ENCODE results near the gene SUMO2. TPM values are rescaled to one million over a fixed set of nuclear protein-coding genes. Genes with fewer than 3 reads are reported as not detected.

The SUMO2 gene
- total and polyA plus RNA-seq, 9 of the 15 experiments (the other 6 are each of a cell fraction or from before 2014, with no cell fraction given), result 157 to 733 (median 419) TPM

DNA sequence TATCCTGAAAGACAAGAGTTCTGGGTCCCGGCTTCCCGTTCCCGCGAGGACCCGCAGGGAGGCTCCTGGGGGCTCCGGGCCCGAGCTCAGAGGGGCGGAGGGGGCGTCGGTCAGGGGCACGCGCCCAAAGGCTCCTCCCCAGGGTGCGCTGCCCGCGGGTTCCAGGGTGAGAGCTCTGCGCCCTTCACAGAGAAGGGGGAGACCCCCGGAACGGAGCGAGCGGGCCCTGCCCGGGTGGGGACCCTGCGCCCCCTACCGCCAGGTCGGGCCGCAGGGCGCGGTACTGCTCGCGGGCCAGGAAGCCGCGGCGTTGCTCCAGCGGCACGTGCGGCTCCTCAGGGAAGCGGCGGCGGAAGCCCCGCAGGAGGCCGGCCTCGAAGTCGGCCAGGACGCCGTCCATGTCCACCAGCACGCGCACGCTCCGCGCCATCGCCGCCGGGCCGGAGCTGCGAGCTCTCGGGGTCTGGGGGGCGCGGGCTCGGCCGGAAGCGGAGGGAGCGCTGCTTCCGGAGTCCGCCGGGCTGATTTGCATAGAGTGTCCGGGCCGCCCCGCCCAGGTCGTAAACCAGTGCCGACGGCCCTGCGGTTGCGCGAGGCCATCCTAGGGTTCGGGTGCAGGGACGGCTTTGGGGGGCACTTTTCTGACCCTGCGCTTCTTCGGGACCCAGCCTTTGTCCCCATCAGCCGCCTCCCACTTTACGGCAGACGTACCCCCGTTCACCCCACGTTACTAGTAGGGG, 51.3 kb downstream of the SUMO2 start, which contains the start of gene NT5C (continued):
- peak; percentile 12 to 80; a peak in 3 of 4 replicates for TF ChIP-seq HDAC1 (IDR thresholded peaks at IDR 0.05)
- peak; percentile 53; the same call in 1 of the 2 replicates for TF ChIP-seq PML (IDR thresholded peaks at IDR 0.05; ENCODE audit: low read length)
- peak; percentile 72 for TF ChIP-seq ETV1 (tag; conservative IDR thresholded peaks at IDR 0.05; ENCODE audit: low read depth)
- TF ChIP-seq, protein P1, sequence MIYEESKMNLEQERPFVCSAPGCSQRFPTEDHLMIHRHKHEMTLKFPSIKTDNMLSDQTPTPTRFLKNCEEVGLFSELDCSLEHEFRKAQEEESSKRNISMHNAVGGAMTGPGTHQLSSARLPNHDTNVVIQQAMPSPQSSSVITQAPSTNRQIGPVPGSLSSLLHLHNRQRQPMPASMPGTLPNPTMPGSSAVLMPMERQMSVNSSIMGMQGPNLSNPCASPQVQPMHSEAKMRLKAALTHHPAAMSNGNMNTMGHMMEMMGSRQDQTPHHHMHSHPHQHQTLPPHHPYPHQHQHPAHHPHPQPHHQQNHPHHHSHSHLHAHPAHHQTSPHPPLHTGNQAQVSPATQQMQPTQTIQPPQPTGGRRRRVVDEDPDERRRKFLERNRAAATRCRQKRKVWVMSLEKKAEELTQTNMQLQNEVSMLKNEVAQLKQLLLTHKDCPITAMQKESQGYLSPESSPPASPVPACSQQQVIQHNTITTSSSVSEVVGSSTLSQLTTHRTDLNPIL (CRISPR knock-in tag; IDR thresholded peaks at IDR 0.05), result no peak
- no peak for TF ChIP-seq MITF (IDR thresholded peaks at IDR 0.05)
- TF ChIP-seq POLR2AphosphoS5 (IDR thresholded peaks at IDR 0.05; ENCODE audit: control insufficient read depth, insufficient read depth, low read depth, low read length), result 0 out of 2 replicates have a peak, but pooled peaks have one; percentile 59
- 0 out of 2 replicates have a peak, but pooled peaks have one; percentile 60 for TF ChIP-seq SOX6 (IDR thresholded peaks at IDR 0.05)
- 0 out of 4 replicates have a peak, but pooled peaks of 1 of the 2 experiments have one; percentile 52 for TF ChIP-seq UBTF (IDR thresholded peaks at IDR 0.05; ENCODE audit: borderline replicate concordance in 1 of 2, low read depth in 2 of 2, low read length in 2 of 2)
- no peak for TF ChIP-seq NR2C1 (IDR thresholded peaks at IDR 0.05)
- no peak for TF ChIP-seq NR2C1 (tag; IDR thresholded peaks at IDR 0.05)
- TF ChIP-seq NR1H2 (CRISPR knock-in tag; IDR thresholded peaks at IDR 0.05), result 0 out of 2 replicates have a peak, but pooled peaks have one; percentile 45
- no peak for TF ChIP-seq U2AF2 (optimal IDR thresholded peaks at IDR 0.05; ENCODE audit: low read depth, low read length)
- no peak for TF ChIP-seq ZNF699 (CRISPR knock-in tag; IDR thresholded peaks at IDR 0.05; ENCODE audit: insufficient replicate concordance)
- peak; percentile 86; the same call in 1 of the 2 replicates for TF ChIP-seq FOXP1 (CRISPR knock-in tag; IDR thresholded peaks at IDR 0.05)
- TF ChIP-seq NR3C1 (CRISPR knock-in tag; IDR thresholded peaks at IDR 0.05), result peak; percentile 79; the same call in 1 of the 2 replicates
- peak; percentile 92 for TF ChIP-seq RBBP5 (IDR thresholded peaks at IDR 0.05; ENCODE audit: borderline replicate concordance, insufficient read depth, low read length, poor library complexity, severe bottlenecking)
- TF ChIP-seq GATAD2A (IDR thresholded peaks at IDR 0.05), result peak; percentile 62; the same call in 1 of the 2 replicates
- TF ChIP-seq HDAC8 (tag; IDR thresholded peaks at IDR 0.05), result 0 out of 2 replicates have a peak, but pooled peaks have one; percentile 65
- TF ChIP-seq ZBTB9 (CRISPR knock-in tag; IDR thresholded peaks at IDR 0.05), result peak; percentile 95
- TF ChIP-seq E2F3 (CRISPR knock-in tag; IDR thresholded peaks at IDR 0.05), result peak; percentile 79
- TF ChIP-seq FIP1L1 (IDR thresholded peaks at IDR 0.05; ENCODE audit: low read depth, low read length, poor library complexity, severe bottlenecking), result peak; percentile 90

Data from K562 (cell line).